ENCODE results near the gene BBS9. TPM values are rescaled to one million over a fixed set of nuclear protein-coding genes. Genes with fewer than 3 reads are reported as not detected.

BBS9 gene
- total RNA-seq, 1 experiment from 2014 or later, result 26.4 TPM

DNA sequence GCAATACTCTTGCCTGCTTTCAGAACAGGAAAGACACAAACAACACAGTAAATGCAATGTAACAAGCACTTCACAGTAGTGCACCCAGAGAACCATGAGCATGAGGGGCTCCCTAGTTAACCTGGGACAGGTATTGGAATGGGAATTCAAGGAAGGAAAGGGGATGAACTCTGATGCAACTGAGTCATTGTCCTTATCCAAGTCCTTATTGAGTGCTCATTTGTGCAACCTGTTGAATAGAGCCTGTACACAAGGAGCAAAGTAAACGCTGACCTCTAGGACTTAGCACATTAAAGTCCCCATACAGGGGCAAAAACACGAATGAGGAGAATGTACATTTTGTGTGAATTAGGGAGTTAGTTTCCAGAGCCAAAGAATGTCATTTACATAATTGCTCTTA, 499.5 kb downstream of the BBS9 start:
- H3K79me2 ChIP-seq (ENCODE audit: insufficient read depth, low read length), result no peaks in the 10 kb centered on the region
- no peak overlapping the region for H3T11ph ChIP-seq (ENCODE audit: low read length)
- H4K8ac ChIP-seq (replicated peaks; ENCODE audit: insufficient read length, low read depth, low read length), result no peak overlapping the region
- no peak overlapping the region for H2AFZ ChIP-seq (ENCODE audit: low read length)
- Mint-ChIP-seq H3K27ac (no peak overlapping the region), H3K9me3 (peaks cover 6 to 10% of the 10 kb centered on the region in 2 experiments), H3K36me3 (ENCODE audit: insufficient read depth in 1 of 3, low read depth in 3 of 3) (peaks cover 4 to 19% (median 9%) of the 10 kb centered on the region in 3 experiments; a peak in 6 of 7 replicates), H3K27me3 (ENCODE audit: low read depth) (no peaks in the 10 kb centered on the region), H3K4me1 (peaks cover 12 to 16% of the 10 kb centered on the region in 2 experiments), H3K4me3 (no peak overlapping the region)
- H3K4me1 ChIP-seq (ENCODE audit: insufficient read depth, low read length), result no peaks in the 10 kb centered on the region
- no peaks in the 10 kb centered on the region for H3K79me1 ChIP-seq (ENCODE audit: insufficient read depth, low read depth, low read length, poor library complexity, severe bottlenecking)
- no peak overlapping the region for H2BK5ac ChIP-seq (ENCODE audit: insufficient read length, low read length)
- H3K4ac ChIP-seq (ENCODE audit: low read depth, low read length), result no peak overlapping the region
- no CpG with 5 or more reads among the region's 2 CpGs for WGBS (ENCODE audit: extremely low coverage, insufficient read length, low lambda C conversion rate)
- TF ChIP-seq, protein P1, sequence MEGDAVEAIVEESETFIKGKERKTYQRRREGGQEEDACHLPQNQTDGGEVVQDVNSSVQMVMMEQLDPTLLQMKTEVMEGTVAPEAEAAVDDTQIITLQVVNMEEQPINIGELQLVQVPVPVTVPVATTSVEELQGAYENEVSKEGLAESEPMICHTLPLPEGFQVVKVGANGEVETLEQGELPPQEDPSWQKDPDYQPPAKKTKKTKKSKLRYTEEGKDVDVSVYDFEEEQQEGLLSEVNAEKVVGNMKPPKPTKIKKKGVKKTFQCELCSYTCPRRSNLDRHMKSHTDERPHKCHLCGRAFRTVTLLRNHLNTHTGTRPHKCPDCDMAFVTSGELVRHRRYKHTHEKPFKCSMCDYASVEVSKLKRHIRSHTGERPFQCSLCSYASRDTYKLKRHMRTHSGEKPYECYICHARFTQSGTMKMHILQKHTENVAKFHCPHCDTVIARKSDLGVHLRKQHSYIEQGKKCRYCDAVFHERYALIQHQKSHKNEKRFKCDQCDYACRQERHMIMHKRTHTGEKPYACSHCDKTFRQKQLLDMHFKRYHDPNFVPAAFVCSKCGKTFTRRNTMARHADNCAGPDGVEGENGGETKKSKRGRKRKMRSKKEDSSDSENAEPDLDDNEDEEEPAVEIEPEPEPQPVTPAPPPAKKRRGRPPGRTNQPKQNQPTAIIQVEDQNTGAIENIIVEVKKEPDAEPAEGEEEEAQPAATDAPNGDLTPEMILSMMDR (conservative IDR thresholded peaks at IDR 0.05), result no peak
- H3K9ac ChIP-seq (ENCODE audit: extremely low read depth, insufficient read length, low read length), result no peak overlapping the region
- no peaks in the 10 kb centered on the region for H3K9me3 ChIP-seq (ENCODE audit: control insufficient read depth, low read depth, low read length)
- H2BK15ac ChIP-seq (ENCODE audit: low read depth, low read length), result no peak overlapping the region
- no peak overlapping the region for H2BK12ac ChIP-seq (ENCODE audit: insufficient read length, low read depth, low read length)
- no peak overlapping the region for H3K4me2 ChIP-seq (ENCODE audit: insufficient read depth, insufficient read length, low read length)
- no peak overlapping the region for H2BK120ac ChIP-seq (ENCODE audit: low read depth, low read length, poor library complexity, severe bottlenecking)
- no peaks in the 10 kb centered on the region for H3K27me3 ChIP-seq (ENCODE audit: insufficient read depth, low read length)
- H4K5ac ChIP-seq (ENCODE audit: insufficient read length, low read depth, low read length), result no peak overlapping the region
- no peak overlapping the region for H2AK5ac ChIP-seq (ENCODE audit: insufficient read length, low read length)
- H3K23ac ChIP-seq (ENCODE audit: insufficient read length, low read depth, low read length), result no peak overlapping the region
- H3K23me2 ChIP-seq (ENCODE audit: insufficient read length, low read depth, low read length, poor library complexity, severe bottlenecking), result no peaks in the 10 kb centered on the region
- no peak overlapping the region for H2BK20ac ChIP-seq (ENCODE audit: low read depth, low read length, poor library complexity, severe bottlenecking)
- H3K56ac ChIP-seq (ENCODE audit: insufficient read length, low read depth, low read length), result no peak overlapping the region
- no peak overlapping the region for H3K27ac ChIP-seq (ENCODE audit: insufficient read length, low read depth, low read length)
- H4K91ac ChIP-seq (ENCODE audit: insufficient read length, low read depth, low read length), result no peak overlapping the region
- H3K18ac ChIP-seq (ENCODE audit: insufficient read length, low read depth, low read length), result no peak overlapping the region
- H3K14ac ChIP-seq (ENCODE audit: insufficient read depth, low read length), result no peak overlapping the region
- H4K20me1 ChIP-seq (ENCODE audit: control insufficient read depth, insufficient read depth, insufficient read length), result no peaks in the 10 kb centered on the region
- DNase-seq, result no peak
